Measurements from ENCODE around the gene RAB11FIP4. TPM values are rescaled to one million over a fixed set of nuclear protein-coding genes. Genes with fewer than 3 reads are reported as not detected.

RAB11FIP4 gene
- total and polyA plus RNA-seq, 8 donors: 6.5 to 42.7 (median 24.5) TPM

- Histone ChIP-seq H3K36me3 (peaks cover 0 to 8% (median 0%) of the 10 kb centered on the region in 3 donors), H3K9me3 (no peaks in the 10 kb centered on the region), H3K4me3 (no peak overlapping the region), H3K4me1 (peaks cover 9 to 12% (median 11%) of the 10 kb centered on the region in 3 donors), H3K27ac (no peak overlapping the region), H3K27me3 (no peaks in the 10 kb centered on the region)
- intact Hi-C loops (cut with DNase I): no loop called here
- 83 to 91% methylated on average over 8 of the region's 8 CpGs for WGBS, 2 donors
- FAIRE-seq: no peak
- no peak for TF ChIP-seq CTCF (IDR thresholded peaks at IDR 0.05)
- no peak for ATAC-seq
- DNase-seq: no peak
Measured at GRCh38 chr17:31515267-31515666, 123.8 kb downstream of the RAB11FIP4 start.

- no peaks in the 10 kb centered on the region for H3K9me3 ChIP-seq
- TF ChIP-seq CTCF (IDR thresholded peaks at IDR 0.05): no peak
- DNase-seq (no peak), ATAC-seq (peak in 3 of 4 donors; percentile 56 to 72 (median 60)), FAIRE-seq (no peak)
- intact Hi-C loops (cut with DNase I): no loop called here
- no peak overlapping the region for H3K27ac ChIP-seq
- 57 to 59% methylated on average over 11 of the region's 11 CpGs for WGBS, 2 donors
- H3K36me3 ChIP-seq: peaks cover 0 to 19% (median 0%) of the 10 kb centered on the region in 3 donors
- H3K4me1 ChIP-seq: no peaks in the 10 kb centered on the region
- H3K27me3 ChIP-seq: no peaks in the 10 kb centered on the region
- H3K4me3 ChIP-seq: no peak overlapping the region
Measured at GRCh38 chr17:31517524-31517923, 126.0 kb downstream of the RAB11FIP4 start.

- no peak for TF ChIP-seq CTCF (IDR thresholded peaks at IDR 0.05)
- no peak overlapping the region for H3K27ac ChIP-seq
- ATAC-seq (no peak), FAIRE-seq (no peak), DNase-seq (no peak)
- H3K4me3 ChIP-seq: no peak overlapping the region
- no peaks in the 10 kb centered on the region for H3K4me1 ChIP-seq
- intact Hi-C loops (cut with DNase I): no loop called here
- no peaks in the 10 kb centered on the region for H3K9me3 ChIP-seq
- peaks cover 0 to 26% (median 7%) of the 10 kb centered on the region in 3 donors for H3K36me3 ChIP-seq
- 95 to 98% methylated on average over 4 of the region's 4 CpGs for WGBS, 2 donors
- no peaks in the 10 kb centered on the region for H3K27me3 ChIP-seq
Measured at GRCh38 chr17:31518478-31518877, 127.0 kb downstream of the RAB11FIP4 start.

- WGBS, 2 donors: 92 to 97% methylated on average over 13 of the region's 13 CpGs
- FAIRE-seq (no peak), ATAC-seq (no peak), DNase-seq (no peak)
- intact Hi-C loops (cut with DNase I): loop anchor here in 1 of 3 donors (10.0 kb wide), 1 partner anchor 87 kb away; no protein-coding TSS in a partner anchor
- H3K9me3 ChIP-seq: no peaks in the 10 kb centered on the region
- H3K36me3 ChIP-seq: peaks cover 0 to 37% (median 17%) of the 10 kb centered on the region in 3 donors
- H3K4me1 ChIP-seq: no peaks in the 10 kb centered on the region
- no peaks in the 10 kb centered on the region for H3K27me3 ChIP-seq
- TF ChIP-seq CTCF (IDR thresholded peaks at IDR 0.05): no peak
- no peak overlapping the region for H3K27ac ChIP-seq
- no peak overlapping the region for H3K4me3 ChIP-seq
Measured at GRCh38 chr17:31521632-31522283, 130.3 kb downstream of the RAB11FIP4 start.

- DNase-seq (peak in 1 of 6 donors; percentile 32), FAIRE-seq (no peak), ATAC-seq (no peak)
- WGBS, 2 donors: 94 to 97% methylated on average over 16 of the region's 16 CpGs
- Histone ChIP-seq H3K27ac (no peak overlapping the region), H3K27me3 (no peaks in the 10 kb centered on the region), H3K9me3 (no peaks in the 10 kb centered on the region), H3K4me3 (no peak overlapping the region), H3K4me1 (no peaks in the 10 kb centered on the region), H3K36me3 (peaks cover 0 to 37% (median 17%) of the 10 kb centered on the region in 3 donors)
- intact Hi-C loops (cut with DNase I): loop anchor here in 1 of 3 donors (10.0 kb wide), 1 partner anchor 88 kb away; no protein-coding TSS in a partner anchor
- TF ChIP-seq CTCF (IDR thresholded peaks at IDR 0.05): no peak
Measured at GRCh38 chr17:31522284-31522931, 130.9 kb downstream of the RAB11FIP4 start.

Measured in pancreas (tissue), 10 donors.